ENCODE data around the gene VGLL4. TPM values are rescaled to one million over a fixed set of nuclear protein-coding genes. Genes with fewer than 3 reads are reported as not detected.
"Not testable (repeated sequence)": the region's sequence is repeated elsewhere in the genome, so short reads cannot be mapped to it uniquely, and the experiment has no call there.

VGLL4 gene
- polyA plus RNA-seq, 1 donor (not counting 4 experiments of a cell fraction or from before 2014, with no cell fraction given) = 32.6 TPM

- Histone ChIP-seq H3K4me1 (ENCODE audit: control insufficient read depth, extremely low read depth, insufficient read depth, low read length) (no peaks in the 10 kb centered on the region), H3K36me3 (ENCODE audit: control insufficient read depth in 2 of 2, extremely low read depth in 1 of 2, insufficient read depth in 2 of 2, low read length in 2 of 2) (peaks cover 10 to 17% of the 10 kb centered on the region in 2 experiments), H3K4me3 (ENCODE audit: control insufficient read depth in 2 of 3, extremely low read depth in 1 of 3, insufficient read depth in 2 of 3, low read depth in 1 of 3, low read length in 3 of 3) (no peak overlapping the region), H3K9me3 (ENCODE audit: control insufficient read depth, low read depth, low read length) (no peaks in the 10 kb centered on the region), H3K27ac (ENCODE audit: control insufficient read depth, insufficient read depth, low read length) (no peak overlapping the region), H4K20me1 (ENCODE audit: control insufficient read depth, extremely low read depth, insufficient read depth, low read length) (peaks cover 3% of the 10 kb centered on the region), H3K79me2 (ENCODE audit: control insufficient read depth, insufficient read depth, low read length) (peaks cover 45% of the 10 kb centered on the region), H2AFZ (ENCODE audit: control insufficient read depth, low read length) (no peak overlapping the region), H3K4me2 (ENCODE audit: control insufficient read depth, extremely low read depth, insufficient read depth, low read depth, low read length) (no peak overlapping the region), H3K27me3 (ENCODE audit: control insufficient read depth, extremely low read depth, insufficient read depth, low read length) (no peaks in the 10 kb centered on the region), H3K9me1 (ENCODE audit: control insufficient read depth, extremely low read depth, insufficient read depth, low read length) (peaks cover 3% of the 10 kb centered on the region), H3K9ac (ENCODE audit: control insufficient read depth, extremely low read depth, insufficient read depth, low read length) (no peak overlapping the region)
- no peak for DNase-seq (ENCODE audit: low read depth, low spot score)
- FAIRE-seq = no peak
- no peak for TF ChIP-seq CTCF (optimal IDR thresholded peaks at IDR 0.05 in 1 of 3, IDR thresholded peaks at IDR 0.05 in 1 of 3, conservative IDR thresholded peaks at IDR 0.05 in 1 of 3; ENCODE audit: extremely low read depth in 1 of 3, insufficient read depth in 2 of 3, low read length in 3 of 3)
- TF ChIP-seq EZH2 (IDR thresholded peaks at IDR 0.05; ENCODE audit: low read length) = no peak
- dilution Hi-C loops (cut with MboI; ENCODE audit: extremely low pct_ligation_motif_present, low sequenced_read_pairs) = no loop called here
Observed at GRCh38 chr3:11574981-11575669, 68.6 kb downstream of the VGLL4 start.

GRCh38 chr3:11572660-11573059 lies 71.1 kb downstream of the VGLL4 start:
- H2AFZ ChIP-seq (ENCODE audit: control insufficient read depth, low read length); FAIRE-seq; H3K9me1 ChIP-seq (ENCODE audit: control insufficient read depth, extremely low read depth, insufficient read depth, low read length); DNase-seq (ENCODE audit: low read depth, low spot score); H3K4me2 ChIP-seq (ENCODE audit: control insufficient read depth, extremely low read depth, insufficient read depth, low read depth, low read length); H3K4me3 ChIP-seq (ENCODE audit: control insufficient read depth in 2 of 3, extremely low read depth in 1 of 3, insufficient read depth in 2 of 3, low read depth in 1 of 3, low read length in 3 of 3); H3K9me3 ChIP-seq (ENCODE audit: control insufficient read depth, low read depth, low read length); dilution Hi-C loops (cut with MboI; ENCODE audit: extremely low pct_ligation_motif_present, low sequenced_read_pairs); H3K27me3 ChIP-seq (ENCODE audit: control insufficient read depth, extremely low read depth, insufficient read depth, low read length); H4K20me1 ChIP-seq (ENCODE audit: control insufficient read depth, extremely low read depth, insufficient read depth, low read length); H3K9ac ChIP-seq (ENCODE audit: control insufficient read depth, extremely low read depth, insufficient read depth, low read length); H3K27ac ChIP-seq (ENCODE audit: control insufficient read depth, insufficient read depth, low read length): not testable (repeated sequence)
- H3K36me3 ChIP-seq (ENCODE audit: control insufficient read depth in 2 of 2, extremely low read depth in 1 of 2, insufficient read depth in 2 of 2, low read length in 2 of 2) = peaks cover 13 to 17% of the 10 kb centered on the region in 2 experiments
- H3K79me2 ChIP-seq (ENCODE audit: control insufficient read depth, insufficient read depth, low read length) = peaks cover 40% of the 10 kb centered on the region
- H3K4me1 ChIP-seq (ENCODE audit: control insufficient read depth, extremely low read depth, insufficient read depth, low read length) = peaks cover 14% of the 10 kb centered on the region

Data from keratinocyte (primary cell).